GM21737 (cell line): Measurements from ENCODE around the gene ACOT2.
"Not testable (repeated sequence)": the region's sequence is repeated elsewhere in the genome, so short reads cannot be mapped to it uniquely, and the experiment has no call there.

Experiments
- ATAC-seq: cut with Tn5 transposase; IDR thresholded peaks from one replicate; pipeline ENCODE4 v1.9.1; 2021; ENCODE audit warnings: mild to moderate bottlenecking, moderate library complexity; ENCODE audit not compliant: unreplicated experiment

The ACOT2 gene, protein sequence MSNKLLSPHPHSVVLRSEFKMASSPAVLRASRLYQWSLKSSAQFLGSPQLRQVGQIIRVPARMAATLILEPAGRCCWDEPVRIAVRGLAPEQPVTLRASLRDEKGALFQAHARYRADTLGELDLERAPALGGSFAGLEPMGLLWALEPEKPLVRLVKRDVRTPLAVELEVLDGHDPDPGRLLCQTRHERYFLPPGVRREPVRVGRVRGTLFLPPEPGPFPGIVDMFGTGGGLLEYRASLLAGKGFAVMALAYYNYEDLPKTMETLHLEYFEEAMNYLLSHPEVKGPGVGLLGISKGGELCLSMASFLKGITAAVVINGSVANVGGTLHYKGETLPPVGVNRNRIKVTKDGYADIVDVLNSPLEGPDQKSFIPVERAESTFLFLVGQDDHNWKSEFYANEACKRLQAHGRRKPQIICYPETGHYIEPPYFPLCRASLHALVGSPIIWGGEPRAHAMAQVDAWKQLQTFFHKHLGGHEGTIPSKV

DNA sequence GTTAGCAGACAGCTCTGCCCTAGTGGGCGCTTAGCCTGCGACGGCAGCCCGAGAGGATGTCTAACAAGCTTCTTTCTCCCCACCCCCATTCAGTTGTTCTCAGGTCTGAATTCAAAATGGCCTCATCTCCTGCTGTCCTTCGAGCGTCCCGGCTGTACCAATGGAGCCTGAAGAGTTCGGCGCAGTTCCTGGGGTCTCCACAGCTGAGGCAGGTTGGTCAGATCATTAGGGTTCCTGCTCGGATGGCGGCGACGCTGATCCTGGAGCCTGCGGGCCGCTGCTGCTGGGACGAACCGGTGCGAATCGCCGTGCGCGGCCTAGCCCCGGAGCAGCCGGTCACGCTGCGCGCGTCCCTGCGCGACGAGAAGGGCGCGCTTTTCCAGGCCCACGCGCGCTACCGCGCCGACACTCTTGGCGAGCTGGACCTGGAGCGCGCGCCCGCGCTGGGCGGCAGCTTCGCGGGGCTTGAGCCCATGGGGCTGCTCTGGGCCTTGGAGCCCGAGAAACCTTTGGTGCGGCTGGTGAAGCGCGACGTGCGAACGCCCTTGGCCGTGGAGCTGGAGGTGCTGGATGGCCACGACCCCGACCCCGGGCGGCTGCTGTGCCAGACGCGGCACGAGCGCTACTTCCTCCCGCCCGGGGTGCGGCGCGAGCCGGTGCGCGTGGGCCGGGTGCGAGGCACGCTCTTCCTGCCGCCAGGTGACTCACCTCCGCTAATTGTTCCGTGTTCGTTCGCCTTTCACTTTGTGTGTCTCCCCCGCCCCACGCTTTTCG lies at the start of gene ACOT2:
TSS of gene ACOT2 (plus strand) at position 29 of the 774 bp plus-strand sequence. CDS start at position 57, 28 bp downstream.
- not testable (repeated sequence) for ATAC-seq

- no peak for ATAC-seq
These were observed 47.8 kb upstream of the ACOT2 start for GRCh38 chr14:73521229-73521628.

GRCh38 chr14:73524493-73524892 lies 44.5 kb upstream of the ACOT2 start:
- no peak for ATAC-seq

DNA sequence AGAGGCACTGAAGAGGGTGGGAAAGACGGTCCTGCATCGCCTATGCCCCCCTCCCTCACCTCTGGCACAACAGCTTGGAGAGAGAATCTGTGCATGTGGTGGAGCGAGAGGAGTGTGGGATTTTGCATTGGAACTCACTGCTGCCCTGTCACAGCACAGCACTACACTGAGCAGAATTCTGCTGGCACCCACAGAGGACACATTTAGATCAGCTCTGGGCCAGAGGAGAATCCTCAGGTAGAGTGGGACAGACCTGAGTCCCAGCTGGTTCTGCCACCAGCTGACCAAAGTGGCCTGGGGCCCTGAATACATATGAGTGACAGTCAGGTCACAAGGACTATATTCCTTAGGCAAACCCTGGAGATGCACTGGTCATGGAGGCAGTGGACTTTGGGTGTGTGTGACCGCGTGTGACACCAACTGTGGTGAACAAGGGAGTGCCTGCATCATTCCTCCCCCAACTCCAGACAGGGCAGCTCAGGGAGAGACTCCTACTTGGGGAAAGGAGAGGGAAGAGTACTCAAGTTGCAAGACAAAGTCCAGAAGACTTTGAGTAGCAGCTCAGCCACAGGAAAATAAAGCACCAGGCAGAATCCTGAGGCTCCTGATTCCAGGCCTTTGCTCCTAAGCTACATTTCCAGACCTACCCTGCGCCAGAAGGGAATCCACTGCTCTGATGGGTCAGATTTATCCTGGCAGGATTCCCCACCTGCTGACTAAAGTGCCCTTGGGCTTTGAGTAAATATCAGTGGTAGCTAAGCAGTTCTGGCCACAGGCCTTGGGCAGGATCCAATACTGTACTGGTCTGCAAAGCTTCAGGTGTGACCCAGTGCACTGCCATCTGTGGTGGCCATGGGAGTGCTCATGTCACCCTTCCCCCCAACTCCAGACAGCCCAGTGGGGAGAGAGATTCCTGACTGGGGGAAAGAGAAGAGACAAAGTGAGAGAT lies 42.7 kb upstream of the ACOT2 start:
- no peak for ATAC-seq

- not testable (repeated sequence) for ATAC-seq
These were observed 39.7 kb upstream of the ACOT2 start for GRCh38 chr14:73529356-73529755.

- not testable (repeated sequence) for ATAC-seq
These were observed 37.0 kb upstream of the ACOT2 start for GRCh38 chr14:73531971-73532370.

DNA sequence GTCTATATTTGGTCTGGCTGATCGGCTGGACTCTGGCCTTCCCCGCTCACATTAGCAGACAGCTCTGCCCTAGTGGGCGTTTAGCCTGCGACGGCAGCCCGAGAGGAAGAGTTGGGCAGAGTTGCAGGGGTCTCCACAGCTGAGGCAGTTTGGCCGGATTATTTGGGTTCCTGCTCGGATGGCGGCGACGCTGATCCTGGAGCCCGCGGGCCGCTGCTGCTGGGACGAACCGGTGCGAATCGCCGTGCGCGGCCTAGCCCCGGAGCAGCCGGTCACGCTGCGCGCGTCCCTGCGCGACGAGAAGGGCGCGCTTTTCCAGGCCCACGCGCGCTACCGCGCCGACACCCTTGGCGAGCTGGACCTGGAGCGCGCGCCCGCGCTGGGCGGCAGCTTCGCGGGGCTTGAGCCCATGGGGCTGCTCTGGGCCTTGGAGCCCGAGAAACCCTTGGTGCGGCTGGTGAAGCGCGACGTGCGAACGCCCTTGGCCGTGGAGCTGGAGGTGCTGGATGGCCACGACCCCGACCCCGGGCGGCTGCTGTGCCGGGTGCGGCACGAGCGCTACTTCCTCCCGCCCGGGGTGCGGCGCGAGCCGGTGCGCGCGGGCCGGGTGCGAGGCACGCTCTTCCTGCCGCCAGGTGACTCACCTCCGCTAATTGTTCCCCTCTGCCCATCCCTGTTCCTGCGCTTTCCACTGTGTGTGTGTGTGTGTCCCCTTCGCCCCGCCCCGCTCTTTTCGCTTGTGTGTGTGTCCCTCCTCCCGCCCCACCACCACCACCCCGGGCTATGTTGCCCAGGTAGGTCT lies 31.6 kb upstream of the ACOT2 start:
- ATAC-seq, result not testable (repeated sequence)

GRCh38 chr14:73539017-73539416 lies 30.0 kb upstream of the ACOT2 start:
- not testable (repeated sequence) for ATAC-seq

GRCh38 chr14:73542961-73543360 lies 26.1 kb upstream of the ACOT2 start:
- ATAC-seq, result not testable (repeated sequence)

- ATAC-seq, result not testable (repeated sequence)
These were observed 23.7 kb upstream of the ACOT2 start for GRCh38 chr14:73545353-73545752.

- ATAC-seq, result not testable (repeated sequence)
These were observed 19.9 kb upstream of the ACOT2 start for GRCh38 chr14:73549097-73549496.

DNA sequence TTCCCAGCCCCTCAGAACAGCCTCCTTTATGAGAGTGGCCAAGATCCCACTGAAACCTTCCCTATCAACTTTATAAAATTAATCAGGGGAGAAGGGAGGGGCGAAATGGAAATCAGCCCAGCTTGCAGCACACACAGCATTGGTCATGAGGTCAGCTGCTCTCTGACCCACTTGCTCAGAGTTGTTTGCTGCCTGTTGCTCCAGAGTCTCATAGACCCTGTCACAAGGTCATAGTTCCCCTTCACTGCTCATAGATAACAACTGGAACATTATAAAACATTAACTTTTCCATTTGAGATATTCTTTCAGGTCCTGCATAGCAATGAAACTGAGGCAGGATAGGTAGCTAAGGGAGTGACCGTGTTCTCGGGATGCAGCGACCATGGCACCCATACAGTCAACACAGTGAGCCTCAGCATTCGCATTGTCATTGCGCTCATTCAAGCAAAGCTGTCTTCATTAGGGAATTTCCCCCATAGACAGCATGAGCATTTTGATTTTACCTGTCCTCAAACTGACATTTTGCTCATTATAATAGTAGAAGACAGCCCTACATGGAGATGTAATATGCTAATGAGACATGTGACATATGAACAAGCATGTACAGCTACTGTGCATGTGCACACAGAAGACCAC lies 19.0 kb upstream of the ACOT2 start:
- not testable (repeated sequence) for ATAC-seq

DNA sequence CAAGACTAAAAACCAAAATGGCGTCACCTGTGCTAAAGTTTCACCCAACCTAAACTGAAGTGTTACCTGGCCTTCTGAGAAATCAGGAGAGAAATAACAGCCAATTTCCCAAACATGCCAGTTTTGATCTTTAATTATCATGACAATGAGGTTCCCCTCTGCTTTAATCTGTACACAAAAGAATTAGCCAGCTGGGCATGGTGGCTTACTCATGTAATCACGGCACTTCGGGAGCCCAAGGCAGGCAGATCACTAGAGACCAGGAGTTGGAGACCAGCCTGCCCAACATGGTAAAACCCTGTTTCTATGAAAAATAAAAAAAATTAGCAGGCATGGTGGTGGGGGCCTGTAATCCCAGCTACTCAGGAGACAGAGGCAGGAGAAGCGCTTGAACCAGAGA lies 15.2 kb upstream of the ACOT2 start:
- no peak for ATAC-seq

GRCh38 chr14:73557201-73557600 lies 11.8 kb upstream of the ACOT2 start:
- not testable (repeated sequence) for ATAC-seq

GRCh38 chr14:73558238-73558637 lies 10.8 kb upstream of the ACOT2 start:
- ATAC-seq, result not testable (repeated sequence)

- ATAC-seq, result not testable (repeated sequence)
These were observed 6.8 kb upstream of the ACOT2 start for GRCh38 chr14:73562256-73562655.

GRCh38 chr14:73562696-73563095 lies 6.3 kb upstream of the ACOT2 start:
- ATAC-seq, result not testable (repeated sequence)

GRCh38 chr14:73566431-73566830 lies 2.6 kb upstream of the ACOT2 start:
- not testable (repeated sequence) for ATAC-seq

DNA sequence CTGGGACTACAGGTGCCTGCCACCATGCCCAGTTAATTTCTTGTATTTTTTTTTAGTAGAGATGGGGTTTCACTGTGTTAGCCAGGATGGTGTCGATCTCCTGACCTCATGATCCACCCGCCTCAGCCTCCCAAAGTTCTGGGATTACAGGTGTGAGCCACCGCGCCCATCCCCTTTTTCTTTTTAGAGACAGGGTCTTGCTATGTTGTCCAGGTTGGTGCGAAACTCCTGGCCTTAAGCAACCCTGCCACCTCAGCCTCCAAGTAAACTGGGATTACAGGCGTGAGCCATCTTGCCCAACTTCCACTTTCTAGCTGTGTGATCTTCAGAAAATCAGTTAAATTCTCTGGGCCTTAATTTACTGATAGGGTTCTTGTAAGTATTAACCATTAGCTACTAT lies 2.1 kb upstream of the ACOT2 start:
- ATAC-seq, result not testable (repeated sequence)
